Heart right ventricle (tissue), 16 donors: ENCODE results near the gene SIRT3. TPM values are rescaled to one million over a fixed set of nuclear protein-coding genes. Genes with fewer than 3 reads are reported as not detected.
"Not testable (repeated sequence)": the region's sequence is repeated elsewhere in the genome, so short reads cannot be mapped to it uniquely, and the experiment has no call there.

ENCODE experiments used
- ATAC-seq, 8 donors: fragments of 200-7000 bp; cut with Tn5 transposase; one replicate each; pipeline ENCODE4 v1.9.1; 2020; ENCODE audit warnings: mild to moderate bottlenecking in 8 of 8, moderate library complexity in 8 of 8, moderate number of reproducible peaks in 1 of 8
- DNase-seq, 2 donors: peaks; one replicate each; pipeline ENCODE4 v3.0.0-alpha.2; 2020
- H3K27ac ChIP-seq, 10 donors: fragments of 200-600 bp; sonication (generic) in 2 of 10; one replicate each; pipeline versions ENCODE4 v1.5.0 to v1.8.0; 2020 to 2022; ENCODE audit warnings: mild to moderate bottlenecking in 3 of 10
- H3K27me3 ChIP-seq, 7 donors: fragments of 200-600 bp; one replicate each; pipeline ENCODE4 v1.8.0; 2021 to 2022; ENCODE audit warnings: mild to moderate bottlenecking in 2 of 7
- H3K36me3 ChIP-seq, 9 donors: fragments of 200-600 bp; sonication (generic) in 1 of 9; one replicate each; pipeline versions ENCODE4 v1.5.0 to v1.8.0; 2020 to 2022; ENCODE audit warnings: mild to moderate bottlenecking in 2 of 9
- H3K4me1 ChIP-seq, 9 donors: fragments of 200-600 bp; sonication (generic) in 1 of 9; one replicate each; pipeline versions ENCODE4 v1.5.0 to v1.8.0; 2020 to 2022; ENCODE audit warnings: mild to moderate bottlenecking in 4 of 9
- H3K4me3 ChIP-seq, 10 donors: fragments of 200-600 bp; sonication (generic) in 2 of 10; one replicate each; pipeline versions ENCODE4 v1.5.0 to v1.8.0; 2020 to 2022; ENCODE audit warnings: mild to moderate bottlenecking in 7 of 10, moderate library complexity in 2 of 10
- H3K9me3 ChIP-seq, 11 donors: fragments of 200-600 bp in 10 of 11; sonication (generic) in 2 of 11; one replicate each; pipeline versions ENCODE4 v1.5.0 to v1.8.0; 2013 to 2022; ENCODE audit warnings: mild to moderate bottlenecking in 2 of 11, control low read depth in 1 of 11, moderate library complexity in 1 of 11
- WGBS, 2 donors: extraction: QIAGEN DNeasy Blood & Tissue Kit; methylation state at CpG; one replicate each; pipeline ENCODE4 v1.1.7; 2013; ENCODE audit warnings: inconsistent platforms in 1 of 2; 5-methylcytosine and 5-hydroxymethylcytosine counted together
- intact Hi-C, 10 donors: fragments of 100-400 bp; cut with DNase I; formaldehyde crosslinking; loops; one replicate each; pipeline versions ENCODE4 v1.11.1 to v1.14.2; 2022
- polyA plus RNA-seq, 2 donors: library from polyadenylated mRNA; stranded (reverse); fragments of 200-250 nt; gene quantifications; one replicate each; pipeline ENCODE4 v1.2.3, GENCODE V29; 2013
- total RNA-seq, 10 donors: library from RNA; stranded (reverse); fragmentation: NEBNext Ultra II Directional in 3 of 10; extraction: Animal tissue kit (Norgen Biotek cat#: 25700) in 3 of 10; gene quantifications; one replicate each; pipeline versions ENCODE4 v1.2.1 to v1.2.4, GENCODE V29; 2021 to 2023
- TF ChIP-seq, protein P1 (sequence below), 9 donors: fragments of 200-600 bp; sonication (generic) in 2 of 9; IDR thresholded peaks; one replicate each; pipeline versions ENCODE4 v1.5.0 to v1.8.0; 2021 to 2022; ENCODE audit warnings: antibody characterized with exemption in 9 of 9, mild to moderate bottlenecking in 5 of 9, moderate library complexity in 1 of 9
- donor health status: Arrhythmogenic right ventricular cardiomyopathy.
- donor health status: ischemic (EF 13 %, LVEDD 7.1; RV severe dilation, severe dysfunction).
- donor health status: healthy with polysubstance abuse.
- donor health status: DM: no; HTN: yes; CAD: no.
- donor health status: DM: no; HTN: no; CAD: no.
- donor health status: ischemic (EF 25% LVEDD 6.9; RV normal size, moderate dysfunction).
- donor health status: ischemic (EF 25% LVEDD 5.7; RV mildly dilated, moderate dysfunction).
- donor health status: healthy.
- donor health status: DM: yes; HTN: yes; CAD: no.
- donor health status: Ischemic cardiomyopathy.
- donor health status: ischemic (EF 35%, LVEDD 5.7; RV mildly dilated, moderate dysfunction).
- donor health status: nonischemic (EF 11% LVEDD 7.7; RV severe dilation, severe dysfunction).
- donor health status: DM: yes; HTN: yes; CAD: no.
- donor health status: PGD.
- donor health status: ischemic (EF 29% LVEDD 5.4; RV normal size, mild dysfunction).
- donor health status: nonischemic (EF 23%, LVEDD 6.1; RV moderate dilation, normal function).

The SIRT3 gene
- total and polyA plus RNA-seq, 12 donors = 18.5 to 50.2 (median 34.9) TPM

DNA sequence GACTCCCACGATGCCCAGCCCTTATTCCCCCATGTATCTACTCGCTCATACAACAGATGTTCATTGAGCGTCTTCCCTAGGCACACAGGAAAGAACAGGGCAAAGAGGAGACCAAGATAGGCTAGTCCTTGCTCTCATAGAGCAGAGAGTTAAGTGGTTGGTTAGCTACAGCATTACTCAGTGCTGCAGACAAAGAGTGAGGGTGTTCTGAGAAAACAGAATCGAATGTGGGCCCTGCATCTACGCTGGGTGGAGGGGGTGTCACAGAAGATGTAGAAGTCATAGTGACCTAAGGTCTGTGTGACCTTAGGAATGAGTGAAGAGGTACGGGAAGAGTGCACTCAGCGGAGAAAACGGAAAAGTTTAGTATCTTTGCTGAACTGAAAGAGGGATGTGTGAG, 12.9 kb upstream of the SIRT3 start:
- no peaks in the 10 kb centered on the region for H3K9me3 ChIP-seq
- WGBS, 2 donors = 78% methylated on average over 8 of the region's 8 CpGs
- DNase-seq (no peak), ATAC-seq (no peak)
- no peaks in the 10 kb centered on the region for H3K27me3 ChIP-seq
- intact Hi-C loops = no loop called here
- no peak overlapping the region for H3K27ac ChIP-seq
- H3K36me3 ChIP-seq = peaks cover 3 to 99% (median 72%) of the 10 kb centered on the region in 9 donors
- H3K4me3 ChIP-seq = no peak overlapping the region
- H3K4me1 ChIP-seq = no peaks in the 10 kb centered on the region
- TF ChIP-seq, protein P1, sequence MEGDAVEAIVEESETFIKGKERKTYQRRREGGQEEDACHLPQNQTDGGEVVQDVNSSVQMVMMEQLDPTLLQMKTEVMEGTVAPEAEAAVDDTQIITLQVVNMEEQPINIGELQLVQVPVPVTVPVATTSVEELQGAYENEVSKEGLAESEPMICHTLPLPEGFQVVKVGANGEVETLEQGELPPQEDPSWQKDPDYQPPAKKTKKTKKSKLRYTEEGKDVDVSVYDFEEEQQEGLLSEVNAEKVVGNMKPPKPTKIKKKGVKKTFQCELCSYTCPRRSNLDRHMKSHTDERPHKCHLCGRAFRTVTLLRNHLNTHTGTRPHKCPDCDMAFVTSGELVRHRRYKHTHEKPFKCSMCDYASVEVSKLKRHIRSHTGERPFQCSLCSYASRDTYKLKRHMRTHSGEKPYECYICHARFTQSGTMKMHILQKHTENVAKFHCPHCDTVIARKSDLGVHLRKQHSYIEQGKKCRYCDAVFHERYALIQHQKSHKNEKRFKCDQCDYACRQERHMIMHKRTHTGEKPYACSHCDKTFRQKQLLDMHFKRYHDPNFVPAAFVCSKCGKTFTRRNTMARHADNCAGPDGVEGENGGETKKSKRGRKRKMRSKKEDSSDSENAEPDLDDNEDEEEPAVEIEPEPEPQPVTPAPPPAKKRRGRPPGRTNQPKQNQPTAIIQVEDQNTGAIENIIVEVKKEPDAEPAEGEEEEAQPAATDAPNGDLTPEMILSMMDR (IDR thresholded peaks at IDR 0.05) = no peak

DNA sequence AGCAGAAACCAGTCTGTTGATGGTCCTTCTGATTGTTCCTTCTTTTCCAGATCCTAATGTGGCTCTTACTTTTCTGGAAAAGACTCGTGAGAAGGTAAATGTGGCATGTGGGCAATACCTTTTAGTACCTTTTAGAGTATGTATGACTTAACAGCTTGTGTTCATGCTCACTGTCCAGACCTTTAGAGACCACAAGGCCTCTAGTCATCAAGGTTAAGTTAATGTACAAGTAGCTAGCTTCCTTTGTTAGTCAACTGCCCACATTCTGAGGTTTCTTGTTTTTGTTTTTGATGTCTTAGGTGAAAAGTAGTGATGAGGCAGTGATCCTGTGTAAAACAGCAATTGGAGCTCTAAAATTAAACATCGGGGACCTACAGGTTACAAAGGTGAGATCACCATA, 8.2 kb upstream of the SIRT3 start:
- intact Hi-C loops = no loop called here
- whole genome bisulfite sequencing, 2 donors = 95 to 97% methylated on average over 2 of the region's 2 CpGs
- TF ChIP-seq, protein P1 (IDR thresholded peaks at IDR 0.05) = no peak
- ATAC-seq = no peak
- Histone ChIP-seq H3K36me3 (peaks cover 0 to 99% (median 65%) of the 10 kb centered on the region in 9 donors), H3K27me3 (no peaks in the 10 kb centered on the region), H3K27ac (no peak overlapping the region), H3K4me3 (no peak overlapping the region), H3K4me1 (peaks cover 0 to 19% (median 5%) of the 10 kb centered on the region in 9 donors), H3K9me3 (no peaks in the 10 kb centered on the region)
- no peak for DNase-seq

DNA sequence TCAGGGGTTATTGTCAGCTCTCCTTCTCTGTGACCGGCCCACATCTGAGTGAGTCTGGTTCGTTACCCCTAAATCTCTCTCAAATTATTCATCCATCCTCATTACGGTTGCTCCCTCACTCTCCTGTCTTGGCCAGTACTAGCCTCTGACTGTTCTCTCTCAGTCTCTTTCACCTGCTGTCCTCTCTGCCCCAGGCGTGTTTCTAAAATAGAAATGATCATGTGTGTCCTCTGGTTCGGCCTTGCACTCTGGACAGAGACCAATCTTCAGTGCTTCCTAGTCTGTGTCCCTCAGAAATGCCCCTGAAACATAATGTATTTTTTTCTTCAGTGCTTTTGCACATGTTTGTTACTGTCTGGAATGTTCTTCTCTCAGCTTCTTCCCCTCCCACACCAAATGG, 5.5 kb upstream of the SIRT3 start:
- H3K27ac ChIP-seq = peak overlapping the region; percentile 31 to 82 (median 69)

DNA sequence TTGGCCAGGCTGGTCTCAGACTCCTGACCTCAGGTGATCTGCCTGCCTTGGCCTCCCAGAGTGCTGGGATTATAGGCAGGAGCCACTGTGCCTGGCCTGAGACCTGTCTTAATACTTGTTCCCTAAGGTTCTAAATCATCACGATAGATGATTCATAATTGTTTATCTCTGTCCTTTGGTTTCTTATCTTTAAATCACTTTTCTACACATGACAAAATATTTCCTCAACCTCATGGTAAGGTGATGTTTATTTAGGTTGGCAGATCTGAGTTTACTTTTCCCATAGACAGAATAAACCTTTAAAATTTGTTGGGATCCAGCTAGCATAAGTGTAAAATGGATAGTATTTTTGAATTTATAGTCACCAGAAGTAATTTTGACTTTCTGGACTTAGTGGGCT, 4.2 kb upstream of the SIRT3 start:
- Histone ChIP-seq H3K27ac (peak overlapping the region in 1 of 10 donors; percentile 79), H3K36me3 (peaks cover 0 to 74% (median 29%) of the 10 kb centered on the region in 9 donors), H3K27me3 (no peaks in the 10 kb centered on the region), H3K9me3 (no peaks in the 10 kb centered on the region), H3K4me1 (peaks cover 0 to 45% (median 30%) of the 10 kb centered on the region in 9 donors), H3K4me3 (no peak overlapping the region)
- no peak for ATAC-seq
- intact Hi-C loops = no loop called here
- no peak for DNase-seq
- TF ChIP-seq, protein P1 (IDR thresholded peaks at IDR 0.05) = no peak
- WGBS, 2 donors = 75 to 92% methylated on average over 1 of the region's 1 CpG

More for the DNA sequence above, 5.5 kb upstream of the SIRT3 start:
- 62 to 75% methylated on average over 5 of the region's 5 CpGs for WGBS, 2 donors
- peaks cover 0 to 85% (median 39%) of the 10 kb centered on the region in 9 donors for H3K36me3 ChIP-seq
- H3K27me3 ChIP-seq = no peaks in the 10 kb centered on the region
- intact Hi-C loops = no loop called here
- TF ChIP-seq, protein P1 (IDR thresholded peaks at IDR 0.05) = no peak
- H3K4me3 ChIP-seq = no peak overlapping the region
- ATAC-seq (peak in 7 of 8 donors; percentile 32 to 84 (median 59)), DNase-seq (no peak)
- no peaks in the 10 kb centered on the region for H3K9me3 ChIP-seq
- H3K4me1 ChIP-seq = peaks cover 0 to 40% (median 25%) of the 10 kb centered on the region in 9 donors

DNA sequence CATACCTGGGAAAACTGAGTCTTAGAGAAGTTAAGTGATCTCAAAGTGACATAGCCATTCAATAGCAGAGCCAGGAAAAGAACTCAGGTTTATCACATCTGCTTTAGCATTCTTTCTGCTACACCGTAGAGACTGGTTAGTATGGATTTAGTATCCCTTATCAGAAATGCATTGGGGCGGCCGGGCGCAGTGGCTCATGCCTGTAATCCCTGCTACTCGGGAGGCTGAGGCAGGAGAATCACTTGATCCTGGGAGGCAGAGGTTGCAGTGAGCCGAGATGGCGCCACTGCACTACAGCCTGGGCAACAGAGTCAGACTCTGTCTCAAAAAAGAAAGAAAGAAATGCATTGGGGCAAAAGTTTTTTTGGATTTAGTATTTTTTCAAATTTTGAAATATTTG, 2.2 kb upstream of the SIRT3 start:
- not testable (repeated sequence) for ATAC-seq, DNase-seq, H3K27me3 ChIP-seq, H3K27ac ChIP-seq, H3K9me3 ChIP-seq
- WGBS, 2 donors = 78 to 81% methylated on average over 7 of the region's 7 CpGs
- Histone ChIP-seq H3K4me1 (peaks cover 0 to 52% (median 32%) of the 10 kb centered on the region in 9 donors), H3K4me3 (peak overlapping the region in 3 of 10 donors; percentile 76 to 97 (median 79)), H3K36me3 (peaks cover 0 to 54% (median 13%) of the 10 kb centered on the region in 9 donors)
- intact Hi-C loops = loop anchor here in 1 of 10 donors (5.0 kb wide), 1 partner anchor 269 kb away; the partner anchor contains the start of gene RNH1
